Motor neuron (in vitro differentiated cells): ENCODE results near the gene SELE. TPM values are rescaled to one million over a fixed set of nuclear protein-coding genes. Genes with fewer than 3 reads are reported as not detected.

Experiments used
- ATAC-seq, 8 experiments: fragments of 200-7000 bp; cut with Tn5 transposase; replicated peaks in 6 of 8; 2 replicates each; pipeline ENCODE4 v1.8.0; 2021; ENCODE audit warnings: mild to moderate bottlenecking in 8 of 8, moderate library complexity in 8 of 8
- H3K27ac ChIP-seq, 2 donors: fragments of 250-450 bp; sonication (Bioruptor Pico); 2 replicates each; pipeline ENCODE4 v1.9.0; 2021; ENCODE audit warnings: antibody characterized with exemption in 2 of 2, mild to moderate bottlenecking in 2 of 2, moderate library complexity in 1 of 2
- H3K4me1 ChIP-seq, 2 donors: fragments of 250-450 bp; sonication (Bioruptor Pico); replicated peaks in 1 of 2; 2 replicates each; pipeline ENCODE4 v1.6.1; 2021; ENCODE audit warnings: antibody characterized with exemption in 2 of 2, mild to moderate bottlenecking in 2 of 2, moderate library complexity in 1 of 2
- H3K4me3 ChIP-seq, 5 donors: fragments of 250-450 bp; sonication (Bioruptor Pico); 2 replicates each; pipeline ENCODE4 v1.9.0; 2021; ENCODE audit warnings: antibody characterized with exemption in 5 of 5, mild to moderate bottlenecking in 5 of 5, moderate library complexity in 4 of 5
- WGBS, 10 experiments: fragments of 450-650 bp; shearing (Covaris generic); methylation state at CpG; one replicate each; pipeline ENCODE4 v1.0.0; 2022; 5-methylcytosine and 5-hydroxymethylcytosine counted together
- in situ Hi-C, 9 experiments: fragments of 400-800 bp; cut with MboI; loops; one replicate each; pipeline ENCODE4 v1.15.0; 2021; ENCODE audit warnings: low sequenced_read_pairs in 9 of 9, low pct_unique_long_range_greater_than_20kb in 2 of 9; ENCODE audit not compliant: unreplicated experiment in 9 of 9
- total RNA-seq, 8 experiments: library from RNA; unstranded; fragments of 300-600 nt; gene quantifications; 2 replicates each; pipeline versions ENCODE4 v1.2.3 to v1.2.4, GENCODE V29; 2022

The SELE gene
- total RNA-seq, 8 experiments from 2014 or later = 0.08 to 0.47 (median 0.21) TPM; not detected in 5

DNA sequence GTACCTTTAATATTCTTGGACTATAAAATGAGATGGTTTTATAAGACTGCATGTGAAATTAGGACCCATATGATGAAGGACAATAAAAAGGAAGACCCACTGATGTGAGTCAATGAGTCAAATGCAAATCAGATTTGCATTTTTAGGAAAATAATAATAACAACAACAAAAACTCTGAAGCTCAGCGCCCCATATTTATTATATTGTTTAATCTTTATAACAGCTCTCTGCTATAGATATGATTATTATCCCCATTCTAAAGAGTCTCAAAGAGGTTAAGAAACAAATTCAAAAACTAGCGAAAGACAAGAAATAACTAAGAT lies 21.6 kb downstream of the SELE start:
- Histone ChIP-seq H3K27ac (no peak overlapping the region), H3K4me1 (no peaks in the 10 kb centered on the region), H3K4me3 (no peak overlapping the region)
- in situ Hi-C loops = loop anchor here in 1 of 9 experiments (25.0 kb wide), 1 partner anchor 100 kb away; no protein-coding TSS in a partner anchor
- WGBS, 10 experiments = 54 to 100% (median 85%) methylated on average over 1 to 2 of the region's 2 CpGs
- ATAC-seq = no peak

DNA sequence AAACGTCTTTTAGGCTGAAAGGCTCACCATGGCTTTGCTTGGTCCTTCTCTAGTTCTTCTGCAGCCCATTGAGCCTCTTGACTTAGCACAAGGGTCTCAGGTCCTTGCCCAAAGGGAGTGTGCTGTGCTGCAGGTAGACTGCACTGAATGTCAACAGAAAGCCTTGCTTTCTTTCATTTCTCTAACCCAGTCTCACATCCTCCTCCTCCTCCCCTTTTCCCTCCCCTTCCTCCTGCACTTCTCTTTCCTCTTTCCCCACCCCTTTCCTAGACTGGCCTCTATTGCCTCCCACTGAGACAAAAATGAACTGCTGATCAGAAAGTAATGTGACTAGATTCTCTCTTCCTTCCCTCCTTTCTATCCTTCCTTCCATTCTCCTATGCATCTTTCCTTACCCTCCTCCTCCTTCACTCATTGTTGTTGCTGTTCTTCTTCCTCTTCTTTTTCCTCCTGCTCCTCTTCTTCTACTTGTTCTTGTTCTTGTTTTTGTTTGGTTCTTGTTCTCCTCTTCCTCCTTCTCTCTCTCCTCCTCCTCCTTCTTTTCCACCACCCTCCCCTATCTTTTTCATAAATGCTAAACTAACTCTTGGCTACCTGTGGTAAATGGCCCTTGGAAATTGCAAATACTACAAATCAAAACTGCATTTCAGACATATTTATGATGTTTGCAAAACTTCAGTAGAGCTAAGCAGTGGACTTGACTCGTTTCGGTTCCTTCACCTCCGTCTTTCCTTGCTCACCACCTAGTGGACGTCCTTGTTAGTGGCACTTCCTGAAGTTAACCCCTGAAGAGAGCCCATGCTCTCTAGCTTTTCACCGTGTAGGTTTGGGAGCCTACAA lies 22.2 kb downstream of the SELE start, which contains the start of gene SELL:
Gene SELL (minus strand): TSS at position 152 of the 840 bp plus-strand sequence. CDS start 122 bp downstream, at position 30.
- in situ Hi-C loops = loop anchor here in 1 of 9 experiments (25.0 kb wide), 1 partner anchor 99 kb away; no protein-coding TSS in a partner anchor
- ATAC-seq = peak in 4 of 8 experiments; percentile 69 to 99 (median 99)
- Histone ChIP-seq H3K4me3 (no peak within 1 kb of the TSS), H3K27ac (no peak within 1 kb of the TSS), H3K4me1 (no peaks in the 10 kb centered on the region)
- WGBS, 10 experiments = 0 to 45% (median 15%) methylated on average over 1 to 6 of the region's 6 CpGs

DNA sequence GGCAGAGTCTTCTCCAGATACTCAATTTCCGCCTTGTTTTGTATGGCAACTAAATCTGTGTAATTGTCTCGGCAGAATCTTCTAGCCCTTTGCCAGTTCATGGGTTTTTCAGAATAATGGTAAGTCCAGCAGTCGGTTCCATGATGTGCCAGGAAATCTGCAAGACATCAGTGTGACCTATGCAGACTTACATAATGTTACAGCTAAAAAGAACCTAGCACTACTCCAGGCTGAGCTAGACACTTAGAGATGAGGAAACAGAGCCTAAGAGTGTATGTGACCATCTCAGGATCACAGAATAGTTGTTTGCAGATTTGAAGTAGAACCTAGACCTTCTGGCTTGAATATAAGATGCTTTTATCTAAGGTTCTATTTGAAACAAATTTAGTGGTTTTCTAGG lies 25.2 kb downstream of the SELE start:
- no peaks in the 10 kb centered on the region for H3K4me1 ChIP-seq
- in situ Hi-C loops = loop anchor here in 2 of 9 experiments (10.0 to 25.0 kb wide), 2 partner anchors 96 to 104 kb away; no protein-coding TSS in a partner anchor

DNA sequence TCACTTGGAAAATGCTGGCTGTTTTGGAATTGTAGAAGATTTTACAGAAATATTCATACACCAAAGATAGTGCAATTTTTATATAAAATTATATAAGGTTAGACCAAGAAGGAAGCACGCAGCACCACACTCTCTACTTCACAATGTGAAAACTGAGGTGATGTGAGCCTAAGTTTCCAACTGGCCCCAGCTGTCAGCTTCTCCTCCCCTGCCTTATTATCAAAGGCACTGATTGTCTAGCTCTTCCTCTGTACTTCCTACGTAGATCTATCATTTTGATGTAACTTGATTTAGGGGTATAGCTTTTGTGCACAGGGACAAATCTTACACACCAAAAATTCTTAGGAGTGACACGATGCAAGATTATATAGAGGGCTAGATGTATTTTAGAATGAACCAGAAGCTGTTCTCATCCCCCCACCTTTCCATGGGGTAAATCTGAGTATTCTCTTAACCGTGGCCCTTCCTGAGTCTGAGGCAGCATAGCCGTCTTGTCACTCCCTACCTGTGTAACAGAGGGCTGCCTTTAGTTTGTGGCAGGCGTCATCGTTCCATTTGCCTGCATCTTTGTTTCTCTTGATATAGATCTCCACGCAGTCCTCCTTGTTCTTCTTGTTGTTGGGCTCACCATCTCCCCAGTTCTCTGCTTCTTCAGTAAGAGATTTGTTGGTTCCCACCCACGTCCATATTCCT lies 25.8 kb downstream of the SELE start:
- H3K27ac ChIP-seq = no peak overlapping the region
- no peak overlapping the region for H3K4me3 ChIP-seq
- H3K4me1 ChIP-seq = no peaks in the 10 kb centered on the region
- 0 to 83% (median 71%) methylated on average over 2 to 9 of the region's 9 CpGs for WGBS, 10 experiments
- no peak for ATAC-seq
- in situ Hi-C loops = loop anchor here in 2 of 9 experiments (10.0 to 25.0 kb wide), 2 partner anchors 96 to 103 kb away; no protein-coding TSS in a partner anchor

More for the DNA sequence above, 25.2 kb downstream of the SELE start:
- no peak overlapping the region for H3K4me3 ChIP-seq
- 20 to 100% (median 79%) methylated on average over 1 to 3 of the region's 3 CpGs; no CpG with 5 or more reads in 1 of the 10 experiments for WGBS, 10 experiments
- no peak overlapping the region for H3K27ac ChIP-seq
- ATAC-seq = no peak

DNA sequence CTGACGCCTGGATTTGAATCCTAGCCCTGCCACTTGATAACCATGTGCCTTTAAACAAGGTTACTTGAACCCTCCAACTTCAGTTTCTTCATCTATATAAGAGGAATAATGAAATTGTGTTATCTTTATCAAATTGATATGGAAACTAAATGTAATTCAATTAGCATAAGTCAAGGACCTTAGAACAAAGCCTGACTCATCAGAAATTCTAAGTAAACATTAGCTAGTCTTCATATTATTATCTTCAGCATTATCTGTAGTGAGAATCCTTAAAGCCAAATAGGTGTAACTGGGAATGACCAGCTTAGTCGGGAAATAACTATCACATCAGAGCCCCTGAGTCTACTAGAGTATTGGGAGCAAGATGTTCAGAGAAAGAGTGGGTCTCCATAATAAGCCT lies 29.1 kb downstream of the SELE start:
- 38 to 100% (median 72%) methylated on average over 1 to 2 of the region's 2 CpGs for WGBS, 10 experiments
- in situ Hi-C loops = loop anchor here in 2 of 9 experiments (10.0 to 25.0 kb wide), 2 partner anchors 92 to 100 kb away; no protein-coding TSS in a partner anchor
- Histone ChIP-seq H3K4me1 (no peaks in the 10 kb centered on the region), H3K27ac (no peak overlapping the region), H3K4me3 (no peak overlapping the region)
- ATAC-seq = no peak

DNA sequence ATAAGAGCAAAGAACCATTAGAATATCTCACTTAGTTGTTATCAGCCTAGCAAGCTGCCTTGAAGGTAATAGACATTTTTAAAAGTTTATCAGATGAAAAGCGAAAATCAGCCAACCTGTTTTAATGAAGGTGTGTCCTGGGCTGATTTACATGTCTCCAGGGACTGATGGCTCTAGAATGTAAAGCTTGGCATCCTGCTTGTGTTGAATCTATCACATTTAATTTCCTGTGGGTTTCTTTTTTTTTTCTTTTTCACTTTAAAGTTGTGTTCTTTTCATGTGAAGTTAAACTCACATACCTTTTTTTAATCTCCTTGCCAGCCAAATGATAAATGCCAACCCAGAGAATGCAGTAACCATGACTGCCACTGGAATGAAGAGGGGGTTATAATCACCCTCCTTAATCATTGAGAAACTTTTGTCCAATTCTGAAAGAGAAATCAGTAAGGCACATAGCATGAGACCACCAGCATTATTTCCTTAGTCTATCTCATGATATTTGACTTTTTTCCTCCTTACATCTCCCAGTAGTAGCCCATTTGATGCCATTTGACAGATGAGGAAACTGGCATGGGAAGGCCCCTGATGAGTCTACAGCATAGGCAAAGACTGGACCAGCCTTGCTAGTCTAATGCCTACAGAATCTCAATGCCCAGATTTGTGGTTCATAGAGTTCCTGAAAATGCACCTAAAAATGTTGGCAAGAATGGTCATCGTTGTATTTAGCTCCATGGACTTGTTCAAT lies 32.4 kb downstream of the SELE start:
- Histone ChIP-seq H3K4me3 (no peak overlapping the region), H3K27ac (no peak overlapping the region), H3K4me1 (no peaks in the 10 kb centered on the region)
- WGBS, 10 experiments = 10 to 100% (median 80%) methylated on average over 1 to 2 of the region's 2 CpGs
- in situ Hi-C loops = loop anchor here in 2 of 9 experiments (10.0 to 25.0 kb wide), 2 partner anchors 89 to 97 kb away; no protein-coding TSS in a partner anchor
- peak in 2 of 8 experiments; percentile 22 to 90 for ATAC-seq

DNA sequence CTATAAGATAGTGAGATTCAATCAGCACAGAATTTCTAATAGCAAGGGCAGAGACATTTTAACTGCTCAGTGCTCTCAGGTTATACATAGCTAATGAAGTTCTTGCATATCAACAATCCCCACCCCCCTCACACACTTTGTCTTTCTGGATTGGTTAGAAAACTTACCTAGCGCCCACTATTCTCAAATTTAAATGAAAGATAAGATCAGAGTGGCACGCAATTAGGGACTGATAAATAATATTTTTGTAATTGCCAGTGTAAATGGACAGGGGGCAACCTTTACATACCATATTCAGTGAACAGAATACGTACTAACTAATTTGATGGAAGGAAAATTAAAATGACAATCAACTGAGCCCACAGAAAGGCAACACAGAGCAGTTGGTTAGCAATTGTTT lies 34.2 kb downstream of the SELE start:
- no peaks in the 10 kb centered on the region for H3K4me1 ChIP-seq
- 0 to 62% (median 51%) methylated on average over 2 to 3 of the region's 3 CpGs; no CpG with 5 or more reads in 2 of the 10 experiments for WGBS, 10 experiments
- H3K4me3 ChIP-seq = no peak overlapping the region
- no peak for ATAC-seq
- in situ Hi-C loops = loop anchor here in 2 of 9 experiments (10.0 to 25.0 kb wide), 2 partner anchors 87 to 95 kb away; no protein-coding TSS in a partner anchor
- H3K27ac ChIP-seq = no peak overlapping the region

DNA sequence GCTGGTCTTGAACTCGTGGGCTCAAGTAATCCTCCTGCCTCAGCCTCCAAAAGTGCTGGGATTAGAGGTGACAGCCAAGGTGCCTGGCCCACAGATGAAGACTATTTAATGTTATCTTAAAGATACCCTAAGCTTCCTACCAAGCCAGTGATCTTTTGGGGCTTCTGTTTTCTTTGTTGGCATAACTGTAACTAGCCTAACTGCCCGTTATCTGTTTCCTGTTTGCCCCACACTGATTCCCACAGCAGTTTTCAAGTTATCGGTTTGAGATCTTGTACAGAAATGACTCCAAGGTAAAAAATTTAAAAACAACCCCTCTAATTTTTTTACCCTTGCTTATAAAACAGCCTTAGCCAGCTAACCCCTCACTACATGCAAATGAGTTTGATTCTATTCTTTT lies 34.9 kb downstream of the SELE start:
- Histone ChIP-seq H3K4me3 (no peak overlapping the region), H3K27ac (no peak overlapping the region), H3K4me1 (no peaks in the 10 kb centered on the region)
- WGBS, 10 experiments = 37 to 94% (median 76%) methylated on average over 2 to 3 of the region's 3 CpGs; no CpG with 5 or more reads in 1 of the 10 experiments
- in situ Hi-C loops = no loop called here
- no peak for ATAC-seq

DNA sequence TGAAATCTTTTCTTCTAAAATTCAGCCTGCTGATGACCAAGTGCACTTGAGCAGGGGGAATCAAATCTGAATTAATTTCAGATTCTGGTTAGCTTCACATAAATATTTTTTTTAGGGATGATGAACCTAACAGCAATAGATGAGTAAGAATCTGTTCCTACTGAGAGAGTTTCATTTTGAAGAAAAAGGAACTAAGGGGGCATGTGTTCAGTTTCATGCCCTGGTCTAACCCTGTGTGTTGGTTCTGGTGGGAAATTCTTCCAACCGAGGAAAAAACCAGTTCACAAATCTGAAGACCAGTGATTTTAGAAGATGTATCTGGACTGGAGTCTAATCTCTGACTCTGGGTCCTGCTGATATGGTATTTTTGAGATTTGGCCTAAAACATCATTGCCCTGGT lies 36.1 kb downstream of the SELE start:
- no peak for ATAC-seq
- WGBS, 10 experiments = 0 to 100% (median 82%) methylated on average over 1 of the region's 1 CpG; no CpG with 5 or more reads in 3 of the 10 experiments
- H3K4me1 ChIP-seq = no peaks in the 10 kb centered on the region
- no peak overlapping the region for H3K27ac ChIP-seq
- no peak overlapping the region for H3K4me3 ChIP-seq
- in situ Hi-C loops = no loop called here

DNA sequence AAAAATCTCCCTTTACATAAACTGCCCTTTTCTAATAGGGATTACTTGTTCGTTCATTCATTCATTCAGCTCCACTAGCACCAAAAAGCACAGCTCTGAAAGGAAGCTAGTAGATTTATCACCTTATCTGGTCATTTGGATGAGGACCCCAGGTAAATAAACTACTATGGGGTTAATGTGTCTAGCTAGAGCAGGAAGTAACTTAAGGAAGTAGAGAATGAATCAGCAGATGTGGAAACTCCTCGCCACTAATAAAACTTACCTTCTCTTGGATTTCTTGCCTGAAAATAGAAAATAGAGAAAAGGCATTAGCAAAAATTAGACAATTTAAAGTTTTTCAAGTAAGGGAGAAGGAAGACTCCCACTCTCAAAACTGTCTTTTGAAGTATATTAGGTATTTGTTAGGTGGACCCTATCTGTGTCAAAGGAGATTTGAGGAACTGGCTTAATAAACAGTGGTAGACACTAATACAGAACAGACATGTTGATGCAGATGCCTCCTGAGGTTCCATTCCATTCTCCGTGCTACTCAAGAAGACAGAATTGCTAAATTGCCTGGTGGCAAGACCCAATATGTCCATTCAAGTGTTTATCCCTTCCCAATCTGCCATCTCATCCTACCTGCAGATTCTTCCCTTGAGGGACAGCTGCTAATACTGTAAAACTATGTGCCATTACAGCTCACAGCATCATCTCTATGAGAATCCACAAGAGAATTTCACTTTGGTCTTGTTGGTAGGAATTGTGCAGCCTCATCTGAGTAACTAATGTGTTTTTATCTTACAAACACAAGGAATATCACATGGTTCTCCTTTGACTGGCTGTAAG lies 37.4 kb downstream of the SELE start:
- H3K4me3 ChIP-seq = no peak overlapping the region
- H3K4me1 ChIP-seq = no peaks in the 10 kb centered on the region
- in situ Hi-C loops = no loop called here
- 6 to 96% (median 75%) methylated on average over 1 to 3 of the region's 3 CpGs; no CpG with 5 or more reads in 2 of the 10 experiments for WGBS, 10 experiments
- ATAC-seq = no peak
- no peak overlapping the region for H3K27ac ChIP-seq

DNA sequence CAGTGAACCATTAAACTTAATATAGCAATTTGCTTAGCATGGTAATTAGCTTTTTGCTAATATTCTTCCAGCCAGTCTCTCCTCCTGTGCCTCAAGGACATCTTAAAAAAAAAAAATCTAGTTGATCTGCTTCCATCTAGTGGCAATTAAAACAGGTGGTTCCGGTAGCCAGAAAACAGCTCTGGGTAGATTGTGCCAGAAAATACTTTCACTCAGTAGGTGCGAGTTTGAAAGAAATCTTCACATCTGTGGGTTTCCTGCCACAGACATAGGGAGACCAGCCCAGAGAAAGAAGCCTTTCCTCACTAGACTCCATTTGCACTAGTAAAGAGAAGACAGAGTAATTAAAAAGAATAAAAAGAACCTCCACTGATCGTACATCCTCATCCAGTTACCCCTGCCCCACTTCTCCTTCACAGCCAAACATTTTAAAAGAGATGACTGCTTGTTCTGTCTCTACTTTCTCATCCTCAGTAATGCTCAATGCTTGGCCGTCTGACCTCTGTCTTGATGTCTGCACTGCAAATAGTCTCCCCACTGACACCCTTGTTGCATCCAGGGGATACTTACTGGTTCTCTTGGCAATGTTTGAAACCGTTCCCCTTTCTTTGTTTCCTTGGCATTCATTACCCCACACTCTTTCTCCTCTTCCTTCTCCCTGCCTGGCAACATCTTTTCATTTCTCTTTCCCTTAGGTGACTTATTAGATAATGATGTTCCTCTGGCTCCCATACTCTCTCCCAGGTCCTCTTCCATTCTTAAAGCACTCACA lies 39.4 kb downstream of the SELE start:
- Histone ChIP-seq H3K4me1 (no peaks in the 10 kb centered on the region), H3K4me3 (no peak overlapping the region), H3K27ac (no peak overlapping the region)
- peak in 2 of 8 experiments; percentile 41 to 96 for ATAC-seq
- in situ Hi-C loops = no loop called here
- WGBS, 10 experiments = 14 to 95% (median 42%) methylated on average over 1 to 5 of the region's 5 CpGs
